Effector memory CD4-positive, alpha-beta T cell (primary cell): ENCODE results near the gene AADACL3.

Experiments used
- DNase-seq, 3 donors: peaks; one replicate each; pipeline ENCODE4 v3.0.0-alpha.2; 2020
- H3K27ac ChIP-seq: 2 replicates; pipeline ENCODE4 v1.7.0; 2013; ENCODE audit warnings: mild to moderate bottlenecking, low read length, moderate library complexity; ENCODE audit not compliant: insufficient read depth, poor library complexity, severe bottlenecking
- H3K27me3 ChIP-seq: replicated peaks from 2 replicates; pipeline ENCODE4 v1.7.0; 2013; ENCODE audit warnings: mild to moderate bottlenecking, low read length; ENCODE audit not compliant: insufficient read depth, control insufficient read depth, poor library complexity, severe bottlenecking
- H3K36me3 ChIP-seq: 2 replicates; pipeline ENCODE4 v1.7.0; 2013; ENCODE audit warnings: mild to moderate bottlenecking, low read length, moderate library complexity; ENCODE audit not compliant: control insufficient read depth, insufficient read depth
- H3K4me1 ChIP-seq: 2 replicates; pipeline ENCODE4 v1.7.0; 2013; ENCODE audit warnings: low read length, mild to moderate bottlenecking; ENCODE audit not compliant: control insufficient read depth, insufficient read depth, poor library complexity, severe bottlenecking
- H3K4me3 ChIP-seq: 2 replicates; pipeline ENCODE4 v1.7.0; 2013; ENCODE audit warnings: low read length, low read depth, mild to moderate bottlenecking; ENCODE audit not compliant: insufficient read depth, poor library complexity, severe bottlenecking
- H3K9me3 ChIP-seq: 2 replicates; pipeline ENCODE4 v1.7.0; 2013; ENCODE audit warnings: mild to moderate bottlenecking, low read length, moderate library complexity; ENCODE audit not compliant: control insufficient read depth

AADACL3 gene

DNA sequence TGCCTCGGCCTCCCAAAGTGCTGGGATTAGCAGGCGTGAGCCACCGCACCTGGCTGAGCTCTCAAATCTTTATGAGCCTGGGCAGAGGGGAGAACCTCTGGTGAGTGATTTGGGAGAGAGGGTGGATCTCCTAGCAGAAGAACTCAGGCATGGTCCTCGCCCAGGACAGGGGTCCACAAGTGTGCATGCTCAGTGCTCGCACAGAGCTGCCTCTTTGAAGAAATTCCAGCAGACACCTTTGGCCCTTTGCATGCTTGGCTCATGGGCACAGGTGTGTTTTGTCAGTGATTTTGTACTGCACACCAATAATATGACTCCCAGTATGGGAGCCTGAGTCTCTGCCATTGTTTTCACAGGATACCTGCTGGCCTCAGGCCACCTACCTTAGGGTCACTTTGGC is 45.9 kb downstream of the AADACL3 start:
- H3K4me1 ChIP-seq = no peaks in the 10 kb centered on the region
- no peaks in the 10 kb centered on the region for H3K27me3 ChIP-seq
- H3K36me3 ChIP-seq = no peaks in the 10 kb centered on the region
- no peak overlapping the region for H3K4me3 ChIP-seq
- H3K9me3 ChIP-seq = no peaks in the 10 kb centered on the region
- DNase-seq = no peak
- H3K27ac ChIP-seq = no peak overlapping the region

DNA sequence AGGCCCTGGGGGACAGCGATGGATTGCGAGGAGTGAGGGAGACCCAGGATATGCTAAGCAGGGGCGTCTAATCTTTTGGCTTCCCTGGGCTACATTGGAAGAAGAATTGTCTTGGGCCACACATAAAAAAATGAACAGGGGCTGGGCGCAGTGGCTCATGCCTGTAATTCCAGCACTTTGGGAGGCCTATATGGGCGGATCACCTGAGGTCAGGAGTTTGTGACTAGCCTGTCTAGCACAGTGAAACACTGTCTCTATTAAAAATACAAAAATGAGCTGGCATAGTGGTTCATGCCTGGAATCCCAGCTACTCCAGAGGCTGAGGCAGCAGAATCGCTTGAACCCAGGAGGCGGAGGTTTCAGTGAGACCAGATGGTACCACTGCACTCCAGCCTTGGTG is 46.9 kb downstream of the AADACL3 start:
- Histone ChIP-seq H3K9me3 (no peaks in the 10 kb centered on the region), H3K27ac (no peak overlapping the region), H3K27me3 (no peaks in the 10 kb centered on the region), H3K4me3 (no peak overlapping the region), H3K36me3 (no peaks in the 10 kb centered on the region), H3K4me1 (no peaks in the 10 kb centered on the region)
- DNase-seq = no peak

DNA sequence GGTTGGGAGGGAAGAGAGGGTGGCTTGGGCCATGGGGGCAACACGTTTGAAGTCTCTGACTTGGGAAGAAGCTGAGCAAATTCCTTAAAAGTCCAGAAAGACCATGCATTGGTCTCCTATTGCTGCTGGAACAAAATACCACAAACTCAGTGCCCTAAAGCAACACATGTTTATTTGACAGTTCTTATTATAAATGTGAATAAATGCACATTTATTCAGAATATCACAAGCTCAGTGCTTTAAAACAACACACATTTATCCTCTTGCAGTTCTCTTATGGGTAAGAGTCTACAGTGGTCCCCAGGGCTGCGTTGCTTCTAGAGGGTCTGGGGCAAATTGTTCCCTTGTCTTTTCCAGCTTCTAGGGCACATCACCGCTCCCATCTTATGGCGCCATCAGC is 47.6 kb downstream of the AADACL3 start:
- no peak overlapping the region for H3K4me3 ChIP-seq
- no peak for DNase-seq
- no peaks in the 10 kb centered on the region for H3K27me3 ChIP-seq
- no peak overlapping the region for H3K27ac ChIP-seq
- H3K4me1 ChIP-seq = no peaks in the 10 kb centered on the region
- H3K9me3 ChIP-seq = no peaks in the 10 kb centered on the region
- no peaks in the 10 kb centered on the region for H3K36me3 ChIP-seq

DNA sequence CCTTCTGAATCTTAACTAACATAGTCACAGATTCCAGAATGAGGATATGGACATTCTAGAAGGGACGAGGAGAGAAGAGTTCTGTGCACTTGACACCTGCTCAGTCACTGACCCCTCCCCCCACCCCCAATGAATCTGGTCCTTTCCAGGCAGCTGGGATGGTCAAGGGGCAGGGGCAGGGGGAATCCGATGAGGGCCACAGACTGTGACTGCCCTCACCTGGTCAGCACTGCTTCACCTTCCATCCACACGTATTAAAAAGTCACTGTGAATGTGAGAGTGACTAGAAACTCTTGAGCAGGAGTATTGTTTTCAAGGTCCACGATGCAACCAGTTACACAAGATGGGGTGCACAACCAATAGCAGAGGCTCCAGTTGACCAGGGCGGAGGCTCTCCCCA is 48.1 kb downstream of the AADACL3 start:
- Histone ChIP-seq H3K27ac (no peak overlapping the region), H3K9me3 (no peaks in the 10 kb centered on the region), H3K4me1 (no peaks in the 10 kb centered on the region), H3K27me3 (no peaks in the 10 kb centered on the region), H3K4me3 (no peak overlapping the region), H3K36me3 (no peaks in the 10 kb centered on the region)
- no peak for DNase-seq

DNA sequence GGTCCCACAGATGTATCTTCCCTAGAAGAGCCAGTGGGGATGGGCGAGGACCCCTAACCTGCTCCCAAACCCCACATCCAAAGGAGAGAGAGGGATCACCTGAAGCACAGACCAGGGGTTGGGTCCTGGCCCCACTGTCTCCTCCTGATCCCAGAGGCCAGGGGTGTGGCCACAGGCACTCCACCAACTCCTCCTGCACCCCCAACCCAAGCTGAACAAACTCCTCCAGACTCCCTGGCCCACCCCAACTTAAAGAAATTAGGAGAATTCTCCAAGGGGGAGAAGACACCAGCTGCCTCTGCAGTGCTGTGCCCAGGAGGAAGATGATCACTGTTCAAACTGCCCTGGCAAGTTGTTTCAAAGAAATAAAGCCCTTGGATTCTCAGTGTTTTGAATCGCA is 53.1 kb downstream of the AADACL3 start:
- H3K36me3 ChIP-seq = no peaks in the 10 kb centered on the region
- H3K9me3 ChIP-seq = no peaks in the 10 kb centered on the region
- no peaks in the 10 kb centered on the region for H3K27me3 ChIP-seq
- no peak overlapping the region for H3K27ac ChIP-seq
- no peak for DNase-seq
- no peak overlapping the region for H3K4me3 ChIP-seq
- no peaks in the 10 kb centered on the region for H3K4me1 ChIP-seq

DNA sequence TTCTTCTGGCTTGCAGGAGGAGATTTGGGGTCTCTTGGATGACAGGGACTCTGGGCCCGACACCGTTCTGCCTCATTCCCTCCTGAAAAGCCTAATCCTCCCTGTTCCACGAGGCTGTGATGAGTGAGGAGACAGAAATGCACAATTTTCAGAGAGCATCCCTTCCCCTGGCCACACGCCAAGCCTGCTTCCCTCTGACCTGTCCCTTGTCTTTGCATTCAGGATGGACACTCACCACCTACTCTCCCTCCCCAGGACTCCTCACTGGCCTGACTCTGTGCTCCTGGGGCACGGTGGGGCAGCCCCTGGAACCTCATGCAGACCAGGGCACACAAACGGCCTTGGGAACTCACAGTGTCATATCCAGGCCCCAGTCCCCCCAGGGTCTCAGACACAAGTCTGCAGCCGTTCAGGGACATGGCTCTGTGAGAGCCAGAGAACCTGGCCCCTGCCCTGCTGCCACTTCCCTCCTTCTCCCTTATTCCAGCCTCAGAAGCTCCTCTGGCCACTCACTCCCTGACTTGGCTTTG is 54.1 kb downstream of the AADACL3 start:
- no peaks in the 10 kb centered on the region for H3K27me3 ChIP-seq

DNA sequence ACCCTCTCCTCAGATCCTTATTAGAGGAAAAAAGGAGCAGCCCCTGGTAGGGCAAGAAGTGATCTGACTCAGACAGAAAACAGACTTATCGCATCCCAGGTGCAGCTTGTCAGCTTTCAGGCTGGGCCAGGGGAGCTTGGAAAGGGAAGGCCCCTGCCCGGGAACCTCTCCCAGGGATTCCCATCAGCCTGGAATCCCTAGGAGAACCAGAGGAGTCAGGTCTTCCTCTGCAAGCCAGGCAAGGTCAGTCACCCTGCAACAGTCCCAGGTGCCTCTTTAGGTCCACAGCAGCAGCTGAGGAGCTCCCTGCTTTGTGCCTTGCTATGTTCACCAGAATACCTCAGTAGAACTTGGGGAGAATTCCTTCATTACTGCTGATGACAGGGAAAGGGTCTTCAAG is 54.7 kb downstream of the AADACL3 start:
- Histone ChIP-seq H3K27ac (no peak overlapping the region), H3K36me3 (no peaks in the 10 kb centered on the region), H3K4me3 (no peak overlapping the region), H3K4me1 (no peaks in the 10 kb centered on the region), H3K27me3 (no peaks in the 10 kb centered on the region), H3K9me3 (no peaks in the 10 kb centered on the region)
- no peak for DNase-seq

More for the DNA sequence above, 54.1 kb downstream of the AADACL3 start:
- Histone ChIP-seq H3K9me3 (no peaks in the 10 kb centered on the region), H3K4me3 (no peak overlapping the region), H3K27ac (no peak overlapping the region), H3K36me3 (no peaks in the 10 kb centered on the region), H3K4me1 (no peaks in the 10 kb centered on the region)
- DNase-seq = no peak

DNA sequence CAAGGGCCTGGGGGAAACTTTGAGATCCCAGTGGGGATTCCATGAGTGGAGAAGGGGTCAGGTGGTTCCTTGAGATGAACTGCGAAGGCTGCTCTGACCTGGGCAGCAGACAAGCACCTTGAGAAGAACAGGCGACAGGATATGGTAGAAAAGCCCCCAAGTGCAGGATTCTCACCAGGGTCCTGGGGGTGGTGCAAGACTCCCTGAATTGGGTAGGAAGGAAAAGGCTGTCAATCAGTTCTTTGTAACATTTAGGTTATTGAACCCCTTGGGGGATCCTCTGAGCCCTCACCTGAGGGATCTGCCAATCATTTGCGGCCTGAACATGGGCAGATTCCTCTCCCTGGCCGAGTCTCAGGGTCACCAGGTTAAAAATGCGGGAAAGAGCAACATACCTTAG is 55.3 kb downstream of the AADACL3 start:
- no peak for DNase-seq
- H3K27me3 ChIP-seq = no peaks in the 10 kb centered on the region
- H3K4me1 ChIP-seq = no peaks in the 10 kb centered on the region
- H3K27ac ChIP-seq = no peak overlapping the region
- H3K9me3 ChIP-seq = no peaks in the 10 kb centered on the region
- no peak overlapping the region for H3K4me3 ChIP-seq
- H3K36me3 ChIP-seq = no peaks in the 10 kb centered on the region

DNA sequence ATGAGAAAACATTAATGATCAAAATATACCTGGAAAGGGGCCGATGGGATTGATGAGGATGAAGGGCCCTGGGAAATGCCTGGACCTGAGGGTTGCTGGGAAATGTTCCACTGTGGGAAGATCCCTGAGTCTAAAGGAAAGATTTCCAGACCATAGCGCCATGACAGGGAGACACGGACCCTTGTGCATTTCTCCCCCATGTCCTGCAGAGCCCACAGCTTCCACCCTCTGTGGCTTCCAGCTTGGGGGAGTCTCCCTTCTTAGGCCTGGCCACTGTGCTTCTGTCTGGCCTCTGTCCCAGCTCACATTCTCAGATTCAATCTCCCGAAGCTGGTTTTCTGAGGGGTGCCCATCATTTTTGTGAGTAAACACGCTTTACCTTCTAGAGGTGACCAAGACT is 56.6 kb downstream of the AADACL3 start:
- Histone ChIP-seq H3K4me3 (no peak overlapping the region), H3K27me3 (no peaks in the 10 kb centered on the region), H3K27ac (no peak overlapping the region), H3K36me3 (no peaks in the 10 kb centered on the region), H3K4me1 (no peaks in the 10 kb centered on the region), H3K9me3 (no peaks in the 10 kb centered on the region)
- DNase-seq = no peak

DNA sequence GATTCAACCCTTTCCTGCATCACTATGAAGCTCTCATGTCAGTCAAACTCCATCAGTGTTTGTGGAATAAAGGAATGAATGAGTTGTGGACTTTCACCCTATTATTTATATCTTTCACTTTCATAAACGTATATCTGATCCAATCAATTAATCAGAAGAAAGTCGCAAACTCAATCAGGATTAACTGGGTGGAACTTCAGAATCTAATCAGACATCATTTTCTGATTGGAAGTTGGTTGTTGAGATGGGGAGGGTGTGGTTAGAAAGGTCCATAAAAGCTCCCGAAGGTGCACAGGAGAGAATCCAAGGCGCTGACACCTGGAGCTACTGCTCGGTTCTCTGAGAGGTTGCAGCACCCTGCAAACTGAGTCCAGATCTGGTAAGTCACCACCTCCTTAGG is 57.5 kb downstream of the AADACL3 start, which contains the start of gene PRAMEF12:
PRAMEF12 (plus strand) TSS at position 301 of the 400 bp plus-strand sequence. CDS start 1,130 bp downstream, outside the sequence.
- DNase-seq = no peak
- H3K4me1 ChIP-seq = no peaks in the 10 kb centered on the region
- H3K4me3 ChIP-seq = no peak within 1 kb of the TSS
- no peaks in the 10 kb centered on the region for H3K36me3 ChIP-seq
- no peaks in the 10 kb centered on the region for H3K9me3 ChIP-seq
- H3K27ac ChIP-seq = no peak within 1 kb of the TSS
- no peaks in the 10 kb centered on the region for H3K27me3 ChIP-seq
